ENCODE measurements around the gene LRMDA.

Gene LRMDA

GRCh38 chr10:75662715-75663114 is 231.3 kb downstream of the LRMDA start:
- Histone ChIP-seq H3K23ac (ENCODE audit: low read length) (no peak overlapping the region), H3K56ac (ENCODE audit: low read length) (no peak overlapping the region), H4K5ac (ENCODE audit: low read length) (no peak overlapping the region), H2BK120ac (ENCODE audit: low read depth, low read length) (no peak overlapping the region), H3K9ac (ENCODE audit: low read length) (no peak overlapping the region), H3K27me3 (ENCODE audit: insufficient read depth, low read length, poor library complexity) (no peaks in the 10 kb centered on the region), H2BK5ac (ENCODE audit: low read length) (no peak overlapping the region), H3K27ac (ENCODE audit: low read depth, low read length) (no peak overlapping the region), H3K36me3 (ENCODE audit: control insufficient read depth, insufficient read depth, low read length) (no peaks in the 10 kb centered on the region), H3K79me1 (ENCODE audit: low read length) (no peaks in the 10 kb centered on the region), H2BK15ac (replicated peaks; ENCODE audit: low read depth) (no peak overlapping the region), H2AK5ac (ENCODE audit: low read length) (no peak overlapping the region), H3K4me2 (ENCODE audit: low read length) (no peak overlapping the region), H3K4me3 (ENCODE audit: low read length) (no peak overlapping the region), H3K79me2 (ENCODE audit: control insufficient read depth, insufficient read depth, low read length) (no peaks in the 10 kb centered on the region), H4K8ac (ENCODE audit: low read depth, low read length) (no peak overlapping the region), H3K18ac (ENCODE audit: low read length) (no peak overlapping the region), H3K4ac (ENCODE audit: low read depth, low read length) (no peak overlapping the region), H3K4me1 (ENCODE audit: control insufficient read depth, low read depth, low read length) (no peaks in the 10 kb centered on the region)
- no CpG with 5 or more reads among the region's 3 CpGs for WGBS (ENCODE audit: extremely low coverage, insufficient coverage, low lambda C conversion rate)
- DNase-seq: no peak

GRCh38 chr10:75663947-75664664 is 232.7 kb downstream of the LRMDA start:
- Histone ChIP-seq H3K23ac (ENCODE audit: low read length) (no peak overlapping the region), H3K36me3 (ENCODE audit: control insufficient read depth, insufficient read depth, low read length) (no peaks in the 10 kb centered on the region), H3K9ac (ENCODE audit: low read length) (no peak overlapping the region), H3K27me3 (ENCODE audit: insufficient read depth, low read length, poor library complexity) (no peaks in the 10 kb centered on the region), H3K4me2 (ENCODE audit: low read length) (no peak overlapping the region), H2BK120ac (ENCODE audit: low read depth, low read length) (no peak overlapping the region), H3K79me2 (ENCODE audit: control insufficient read depth, insufficient read depth, low read length) (no peaks in the 10 kb centered on the region), H4K5ac (ENCODE audit: low read length) (no peak overlapping the region), H2BK5ac (ENCODE audit: low read length) (no peak overlapping the region), H3K18ac (ENCODE audit: low read length) (no peak overlapping the region), H3K56ac (ENCODE audit: low read length) (no peak overlapping the region), H4K8ac (ENCODE audit: low read depth, low read length) (no peak overlapping the region), H2AK5ac (ENCODE audit: low read length) (no peak overlapping the region), H2BK15ac (replicated peaks; ENCODE audit: low read depth) (no peak overlapping the region), H3K4me1 (ENCODE audit: control insufficient read depth, low read depth, low read length) (no peaks in the 10 kb centered on the region), H3K4ac (ENCODE audit: low read depth, low read length) (no peak overlapping the region), H3K27ac (ENCODE audit: low read depth, low read length) (no peak overlapping the region), H3K79me1 (ENCODE audit: low read length) (no peaks in the 10 kb centered on the region), H3K4me3 (ENCODE audit: low read length) (no peak overlapping the region)
- no peak for DNase-seq
- WGBS (ENCODE audit: extremely low coverage, insufficient coverage, low lambda C conversion rate): no CpG with 5 or more reads among the region's 3 CpGs

GRCh38 chr10:75664968-75665367 is 233.5 kb downstream of the LRMDA start:
- H3K18ac ChIP-seq (ENCODE audit: low read length): no peak overlapping the region
- H3K4me2 ChIP-seq (ENCODE audit: low read length): no peak overlapping the region
- H3K27ac ChIP-seq (ENCODE audit: low read depth, low read length): no peak overlapping the region
- no peaks in the 10 kb centered on the region for H3K79me1 ChIP-seq (ENCODE audit: low read length)
- no peak overlapping the region for H3K56ac ChIP-seq (ENCODE audit: low read length)
- H2BK5ac ChIP-seq (ENCODE audit: low read length): no peak overlapping the region
- H3K79me2 ChIP-seq (ENCODE audit: control insufficient read depth, insufficient read depth, low read length): no peaks in the 10 kb centered on the region
- H3K23ac ChIP-seq (ENCODE audit: low read length): no peak overlapping the region
- no peak overlapping the region for H4K5ac ChIP-seq (ENCODE audit: low read length)
- H2BK15ac ChIP-seq (replicated peaks; ENCODE audit: low read depth): no peak overlapping the region
- H4K8ac ChIP-seq (ENCODE audit: low read depth, low read length): no peak overlapping the region
- no peaks in the 10 kb centered on the region for H3K27me3 ChIP-seq (ENCODE audit: insufficient read depth, low read length, poor library complexity)
- no peak overlapping the region for H3K4me3 ChIP-seq (ENCODE audit: low read length)
- no peak overlapping the region for H2BK120ac ChIP-seq (ENCODE audit: low read depth, low read length)
- no peak overlapping the region for H2AK5ac ChIP-seq (ENCODE audit: low read length)
- WGBS (ENCODE audit: extremely low coverage, insufficient coverage, low lambda C conversion rate): no CpG with 5 or more reads among the region's 3 CpGs
- no peaks in the 10 kb centered on the region for H3K36me3 ChIP-seq (ENCODE audit: control insufficient read depth, insufficient read depth, low read length)
- no peak overlapping the region for H3K4ac ChIP-seq (ENCODE audit: low read depth, low read length)
- DNase-seq: no peak
- no peak overlapping the region for H3K9ac ChIP-seq (ENCODE audit: low read length)
- no peaks in the 10 kb centered on the region for H3K4me1 ChIP-seq (ENCODE audit: control insufficient read depth, low read depth, low read length)

- Histone ChIP-seq H3K79me2 (ENCODE audit: control insufficient read depth, insufficient read depth, low read length) (no peaks in the 10 kb centered on the region), H3K9ac (ENCODE audit: low read length) (no peak overlapping the region), H3K79me1 (ENCODE audit: low read length) (no peaks in the 10 kb centered on the region), H4K8ac (ENCODE audit: low read depth, low read length) (no peak overlapping the region), H3K56ac (ENCODE audit: low read length) (no peak overlapping the region), H4K5ac (ENCODE audit: low read length) (no peak overlapping the region), H3K4me1 (ENCODE audit: control insufficient read depth, low read depth, low read length) (no peaks in the 10 kb centered on the region), H3K4me2 (ENCODE audit: low read length) (no peak overlapping the region), H3K23ac (ENCODE audit: low read length) (no peak overlapping the region), H2BK15ac (replicated peaks; ENCODE audit: low read depth) (no peak overlapping the region), H2AK5ac (ENCODE audit: low read length) (no peak overlapping the region), H3K4me3 (ENCODE audit: low read length) (no peak overlapping the region), H2BK5ac (ENCODE audit: low read length) (no peak overlapping the region), H2BK120ac (ENCODE audit: low read depth, low read length) (no peak overlapping the region), H3K18ac (ENCODE audit: low read length) (no peak overlapping the region), H3K27me3 (ENCODE audit: insufficient read depth, low read length, poor library complexity) (no peaks in the 10 kb centered on the region), H3K27ac (ENCODE audit: low read depth, low read length) (no peak overlapping the region), H3K36me3 (ENCODE audit: control insufficient read depth, insufficient read depth, low read length) (no peaks in the 10 kb centered on the region), H3K4ac (ENCODE audit: low read depth, low read length) (no peak overlapping the region)
- no peak for DNase-seq
These were observed 234.3 kb downstream of the LRMDA start for GRCh38 chr10:75665707-75666106.

GRCh38 chr10:75672111-75672671 is 240.8 kb downstream of the LRMDA start:
- no peak overlapping the region for H3K18ac ChIP-seq (ENCODE audit: low read length)
- H2BK120ac ChIP-seq (ENCODE audit: low read depth, low read length): no peak overlapping the region
- no peak for DNase-seq
- H3K4ac ChIP-seq (ENCODE audit: low read depth, low read length): no peak overlapping the region
- no peak overlapping the region for H2BK15ac ChIP-seq (replicated peaks; ENCODE audit: low read depth)
- H3K36me3 ChIP-seq (ENCODE audit: control insufficient read depth, insufficient read depth, low read length): no peaks in the 10 kb centered on the region
- no peak overlapping the region for H3K27ac ChIP-seq (ENCODE audit: low read depth, low read length)
- H2BK5ac ChIP-seq (ENCODE audit: low read length): no peak overlapping the region
- no peaks in the 10 kb centered on the region for H3K4me1 ChIP-seq (ENCODE audit: control insufficient read depth, low read depth, low read length)
- no peak overlapping the region for H2AK5ac ChIP-seq (ENCODE audit: low read length)
- H3K23ac ChIP-seq (ENCODE audit: low read length): no peak overlapping the region
- H3K9ac ChIP-seq (ENCODE audit: low read length): no peak overlapping the region
- H3K27me3 ChIP-seq (ENCODE audit: insufficient read depth, low read length, poor library complexity): no peaks in the 10 kb centered on the region
- no peaks in the 10 kb centered on the region for H3K79me2 ChIP-seq (ENCODE audit: control insufficient read depth, insufficient read depth, low read length)
- H4K5ac ChIP-seq (ENCODE audit: low read length): no peak overlapping the region
- no peaks in the 10 kb centered on the region for H3K79me1 ChIP-seq (ENCODE audit: low read length)
- WGBS (ENCODE audit: extremely low coverage, insufficient coverage, low lambda C conversion rate): no CpG with 5 or more reads among the region's 4 CpGs
- no peak overlapping the region for H3K4me2 ChIP-seq (ENCODE audit: low read length)
- H3K56ac ChIP-seq (ENCODE audit: low read length): no peak overlapping the region
- H3K4me3 ChIP-seq (ENCODE audit: low read length): no peak overlapping the region
- H4K8ac ChIP-seq (ENCODE audit: low read depth, low read length): no peak overlapping the region

GRCh38 chr10:75672842-75673241 is 241.4 kb downstream of the LRMDA start:
- no peak overlapping the region for H2BK120ac ChIP-seq (ENCODE audit: low read depth, low read length)
- no peak overlapping the region for H3K4me3 ChIP-seq (ENCODE audit: low read length)
- H3K9ac ChIP-seq (ENCODE audit: low read length): no peak overlapping the region
- H2BK5ac ChIP-seq (ENCODE audit: low read length): no peak overlapping the region
- H3K23ac ChIP-seq (ENCODE audit: low read length): no peak overlapping the region
- H4K8ac ChIP-seq (ENCODE audit: low read depth, low read length): no peak overlapping the region
- no peak overlapping the region for H4K5ac ChIP-seq (ENCODE audit: low read length)
- H3K27me3 ChIP-seq (ENCODE audit: insufficient read depth, low read length, poor library complexity): no peaks in the 10 kb centered on the region
- no peak overlapping the region for H2BK15ac ChIP-seq (replicated peaks; ENCODE audit: low read depth)
- no peak for DNase-seq
- no peak overlapping the region for H3K4me2 ChIP-seq (ENCODE audit: low read length)
- H3K79me1 ChIP-seq (ENCODE audit: low read length): no peaks in the 10 kb centered on the region
- H3K4me1 ChIP-seq (ENCODE audit: control insufficient read depth, low read depth, low read length): no peaks in the 10 kb centered on the region
- no CpG with 5 or more reads among the region's 4 CpGs for WGBS (ENCODE audit: extremely low coverage, insufficient coverage, low lambda C conversion rate)
- H3K79me2 ChIP-seq (ENCODE audit: control insufficient read depth, insufficient read depth, low read length): no peaks in the 10 kb centered on the region
- no peaks in the 10 kb centered on the region for H3K36me3 ChIP-seq (ENCODE audit: control insufficient read depth, insufficient read depth, low read length)
- no peak overlapping the region for H3K27ac ChIP-seq (ENCODE audit: low read depth, low read length)
- no peak overlapping the region for H3K4ac ChIP-seq (ENCODE audit: low read depth, low read length)
- H3K18ac ChIP-seq (ENCODE audit: low read length): no peak overlapping the region
- H3K56ac ChIP-seq (ENCODE audit: low read length): no peak overlapping the region
- H2AK5ac ChIP-seq (ENCODE audit: low read length): no peak overlapping the region
